GM18951 (cell line): ENCODE results near the gene ADCY2.
"Not testable (repeated sequence)": the region's sequence is repeated elsewhere in the genome, so short reads cannot be mapped to it uniquely, and the experiment has no call there.

Experiments
- POLR2A ChIP-seq: IDR thresholded peaks from 4 replicates; pipeline ENCODE4 v1.6.1; 2011; ENCODE audit warnings: mild to moderate bottlenecking; ENCODE audit not compliant: insufficient read length, insufficient read depth; ENCODE audit errors: extremely low read depth
- in situ Hi-C: fragments of 300-500 bp; cut with MboI; formaldehyde crosslinking; loops from one replicate; pipeline ENCODE4 v1.12.0; 2022; ENCODE audit warnings: low sequenced_read_pairs, mixed read lengths, inconsistent platforms; ENCODE audit not compliant: unreplicated experiment

Gene ADCY2

DNA sequence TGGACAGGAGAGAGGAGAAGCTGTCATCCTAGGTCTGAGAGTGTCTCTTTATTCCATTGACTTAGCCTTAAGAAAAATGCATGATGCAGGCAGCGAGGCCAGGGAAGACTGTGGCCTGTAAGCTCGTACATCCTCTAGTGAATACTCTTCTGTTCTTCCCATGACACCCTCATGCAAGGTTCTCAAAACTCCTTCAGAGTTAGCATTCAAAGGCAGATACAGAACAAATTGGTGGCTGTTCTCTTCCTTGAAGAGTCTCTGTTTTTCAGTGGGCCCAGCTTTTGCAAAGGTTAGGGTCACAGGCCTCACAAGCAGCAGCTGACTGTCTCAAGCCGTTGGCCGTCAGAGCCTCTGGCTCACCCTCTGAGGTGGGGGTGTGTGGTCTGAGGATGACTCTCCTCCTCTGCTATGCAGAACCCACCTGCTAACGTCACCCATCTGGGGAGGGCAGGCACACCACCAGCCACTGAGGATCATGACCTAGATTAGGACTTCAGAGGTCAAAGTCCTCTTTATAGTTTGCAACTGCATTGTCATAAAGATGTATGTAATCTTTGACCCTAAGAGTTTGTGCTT lies 15.1 kb downstream of the ADCY2 start:
- in situ Hi-C loops: no loop called here
- TF ChIP-seq POLR2A: no peak

DNA sequence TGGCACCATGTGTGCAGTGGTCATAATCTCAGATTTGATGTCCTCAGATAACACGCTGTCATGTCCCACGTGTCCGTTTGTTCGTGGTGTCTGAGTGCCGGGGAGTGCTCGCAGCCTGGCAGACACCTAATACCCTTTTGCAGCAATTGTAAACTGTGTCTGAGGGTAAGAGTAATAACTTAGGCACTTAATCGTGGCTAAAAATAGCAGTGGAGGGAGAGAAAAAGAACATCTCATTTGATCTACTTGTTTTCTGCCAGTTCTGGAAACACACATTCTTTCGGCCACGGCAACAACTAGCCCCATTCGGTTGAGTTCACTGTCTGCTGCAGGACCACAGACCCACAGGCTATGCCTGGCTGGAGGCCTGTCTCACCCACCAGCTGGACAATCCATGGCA lies 16.5 kb downstream of the ADCY2 start:
- no peak for TF ChIP-seq POLR2A

DNA sequence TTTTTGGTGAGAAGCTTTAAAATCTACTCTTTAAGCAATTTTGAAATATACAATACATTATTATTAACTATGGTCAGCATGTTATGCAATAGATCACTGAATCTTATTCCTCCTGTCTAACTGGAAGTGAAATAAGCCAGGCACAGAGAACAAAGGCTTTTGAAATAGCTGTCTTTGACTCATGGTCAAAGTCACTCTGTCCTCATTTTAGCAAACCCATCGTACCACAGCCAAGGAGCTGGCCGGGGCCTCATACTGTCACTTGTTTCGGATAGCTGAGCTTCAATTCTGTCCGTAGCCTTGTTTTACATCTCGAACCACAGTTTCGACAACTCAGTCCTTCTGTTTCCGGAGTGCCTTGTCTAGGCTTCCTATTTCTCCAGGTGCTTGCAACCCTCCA lies 19.2 kb downstream of the ADCY2 start:
- in situ Hi-C loops: no loop called here
- TF ChIP-seq POLR2A: no peak

More for the DNA sequence above, 16.5 kb downstream of the ADCY2 start:
- in situ Hi-C loops: no loop called here

DNA sequence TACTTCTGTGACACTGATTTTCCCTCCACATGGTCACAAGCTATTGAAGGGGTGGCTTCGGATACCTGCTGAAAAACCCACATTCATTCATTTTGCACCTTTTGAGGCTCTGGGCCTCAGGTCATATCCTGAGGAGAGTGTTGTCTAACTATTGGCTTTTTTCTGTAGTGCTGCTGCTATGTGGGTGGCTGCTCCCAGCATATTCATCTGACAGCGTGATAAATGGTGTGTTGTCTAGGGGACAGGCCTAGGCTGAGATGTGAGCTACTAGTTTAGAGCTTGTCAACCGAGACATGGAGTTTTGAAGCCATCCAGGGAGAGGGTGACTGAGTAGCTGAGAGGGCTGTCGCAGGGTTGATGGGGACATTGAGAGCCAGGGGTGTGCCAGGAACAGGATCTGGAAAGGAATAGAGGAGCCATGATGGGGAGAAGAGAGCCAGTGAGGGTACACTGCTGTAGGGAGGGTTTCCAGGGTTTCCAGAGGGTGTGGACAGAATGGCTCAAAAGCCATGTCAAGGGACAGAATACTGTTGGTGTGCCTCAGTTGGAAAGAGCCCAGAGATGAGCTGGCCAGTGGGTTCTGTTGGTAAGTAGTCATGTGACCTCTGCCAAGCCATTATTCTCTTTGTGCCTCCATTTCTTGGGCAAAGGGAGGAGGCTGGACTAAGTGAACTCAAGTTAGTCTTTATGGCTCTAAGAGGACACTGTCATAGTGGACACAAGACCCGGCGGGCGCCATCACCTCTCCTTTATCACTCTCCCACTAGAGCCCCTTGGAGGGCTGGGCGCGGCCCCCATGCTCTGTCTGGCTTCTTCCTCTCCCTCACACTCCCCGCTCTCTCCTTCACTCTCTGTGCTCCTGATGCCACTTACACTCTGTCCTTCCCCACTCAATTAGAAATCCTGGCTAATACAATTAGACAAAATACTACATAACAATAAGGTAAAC lies 19.9 kb downstream of the ADCY2 start:
- in situ Hi-C loops: no loop called here
- TF ChIP-seq POLR2A: no peak

DNA sequence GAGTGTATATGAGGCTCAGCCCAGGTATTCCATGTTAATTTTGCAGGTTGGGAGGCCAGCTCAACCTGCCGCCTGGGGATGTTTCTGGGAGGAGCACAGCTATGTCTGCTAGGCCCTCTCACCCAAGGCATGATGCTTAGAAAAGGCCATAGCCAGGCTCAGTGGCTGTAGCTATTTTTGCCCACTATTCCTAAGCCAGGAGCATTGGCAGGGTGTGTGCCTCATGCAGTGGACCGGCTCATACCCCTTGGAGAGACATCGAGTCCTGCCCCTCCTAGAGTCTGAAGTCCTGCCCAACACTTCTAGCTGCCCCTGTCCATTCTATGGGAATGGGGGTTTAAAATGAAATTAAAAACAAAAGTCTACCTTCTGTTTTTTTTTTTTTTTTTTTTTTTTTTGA lies 22.3 kb downstream of the ADCY2 start:
- TF ChIP-seq POLR2A: no peak
- in situ Hi-C loops: no loop called here

DNA sequence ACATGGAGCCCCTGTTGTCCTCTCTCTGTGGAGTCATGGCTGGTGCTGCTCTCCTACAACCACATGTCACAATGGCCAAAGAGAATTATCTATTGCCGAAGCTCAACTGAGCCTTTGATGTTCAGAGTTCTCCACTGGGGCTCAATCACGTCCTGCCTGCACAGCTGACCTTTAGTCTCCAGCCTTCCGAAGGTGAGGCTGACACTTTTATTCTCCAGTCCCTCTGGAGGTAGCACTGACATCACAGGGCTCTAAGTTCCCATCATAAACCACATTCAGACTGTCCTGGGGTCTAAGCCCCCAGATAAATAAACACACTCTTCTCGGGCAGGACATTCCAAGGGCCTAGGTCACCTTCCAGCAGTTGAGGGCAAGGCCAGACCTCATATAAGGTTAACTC lies 23.4 kb downstream of the ADCY2 start:
- in situ Hi-C loops: no loop called here

DNA sequence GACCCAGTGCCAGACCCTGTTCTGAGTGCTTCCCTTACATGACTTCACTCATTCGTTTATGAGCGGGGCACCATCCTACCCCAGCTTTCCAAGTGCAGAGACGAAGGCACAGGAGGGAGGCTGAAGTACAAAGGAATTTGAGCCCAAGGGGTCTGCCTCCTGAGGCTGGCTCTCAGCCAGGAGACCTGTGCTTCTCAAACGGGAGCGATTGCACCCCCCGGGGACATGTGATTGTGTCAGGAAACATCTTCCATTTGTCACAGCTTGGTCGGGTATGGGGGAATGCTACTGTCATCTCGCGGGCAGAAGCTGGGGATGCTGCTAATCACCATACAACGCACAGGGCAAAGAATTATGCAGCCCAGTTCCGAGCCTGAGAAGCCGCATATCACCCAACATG lies 23.9 kb downstream of the ADCY2 start:
- TF ChIP-seq POLR2A: no peak
- in situ Hi-C loops: no loop called here

More for the DNA sequence above, 23.4 kb downstream of the ADCY2 start:
- no peak for TF ChIP-seq POLR2A

DNA sequence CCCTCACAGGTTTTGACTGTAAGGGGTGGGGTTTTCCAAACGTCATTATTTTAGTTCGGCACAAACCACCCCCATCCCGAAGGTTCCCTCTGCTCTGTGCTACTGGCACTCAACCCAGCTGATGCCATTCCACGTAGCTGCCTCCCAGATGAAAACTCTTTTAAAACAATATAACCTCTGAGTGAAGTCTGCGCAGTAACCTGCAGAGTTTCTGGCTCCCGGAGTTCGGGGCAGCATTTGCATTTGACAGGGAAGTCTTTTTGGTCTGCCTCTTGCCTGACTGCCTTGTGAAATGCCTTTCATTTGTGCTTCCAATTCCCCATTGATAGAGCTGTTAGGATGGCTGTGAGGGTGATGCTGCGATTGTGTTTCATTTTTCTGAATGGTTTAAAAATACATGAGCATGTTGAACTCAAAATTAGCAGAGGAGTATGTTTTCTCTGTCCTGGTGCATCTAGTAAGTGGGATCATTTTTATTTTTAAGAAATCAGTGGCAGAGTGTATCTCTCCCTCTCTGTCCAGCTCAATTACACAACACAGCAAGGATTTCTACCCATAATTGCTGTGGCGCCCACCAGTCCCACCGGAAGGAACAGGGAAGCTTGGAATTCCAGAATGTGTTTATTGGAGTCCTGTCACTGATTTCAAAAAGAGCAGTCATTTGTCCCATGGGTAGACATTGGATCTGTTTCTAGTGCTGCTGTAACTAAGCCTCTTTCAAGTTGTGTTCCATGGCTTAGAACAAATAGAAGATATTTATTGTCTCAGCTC lies 24.8 kb downstream of the ADCY2 start:
- in situ Hi-C loops: no loop called here
- TF ChIP-seq POLR2A: no peak

DNA sequence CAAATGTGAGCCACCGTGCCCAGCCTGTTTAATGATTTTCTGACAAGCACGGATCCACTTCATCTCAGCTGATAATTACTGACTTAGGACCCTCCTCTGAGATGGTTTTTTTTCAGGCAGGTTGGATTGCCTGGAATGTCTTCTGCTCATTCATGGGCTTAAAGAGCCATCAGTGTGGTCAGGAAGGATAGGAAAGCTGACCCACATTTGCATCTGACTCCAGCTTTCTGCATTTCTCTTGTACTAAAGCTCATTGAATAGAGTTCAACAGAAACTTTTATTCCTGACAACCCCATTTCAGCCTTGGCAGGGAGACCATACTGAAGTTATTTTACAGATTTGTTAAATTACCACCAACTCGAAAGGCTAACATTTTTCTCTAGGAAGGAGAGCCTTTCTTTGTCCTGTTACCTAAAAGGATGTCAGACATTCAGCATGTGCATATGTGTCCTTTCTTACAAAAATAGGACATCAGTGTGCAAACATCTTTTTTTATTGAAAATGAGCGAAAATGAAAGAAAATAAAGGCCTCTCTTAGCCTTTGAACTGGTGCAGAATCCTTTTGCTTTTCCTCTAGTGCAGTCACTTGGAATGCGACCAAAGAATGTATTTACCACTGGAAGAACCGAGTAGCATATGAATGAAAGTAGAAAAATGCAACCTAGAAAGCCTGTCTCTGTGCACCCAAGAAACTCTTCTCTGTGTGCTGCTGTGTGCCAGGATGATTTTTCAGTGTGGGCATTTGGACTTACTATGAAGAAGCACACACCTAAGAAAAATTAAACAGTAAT lies 26.6 kb downstream of the ADCY2 start:
- in situ Hi-C loops: no loop called here
- no peak for TF ChIP-seq POLR2A

DNA sequence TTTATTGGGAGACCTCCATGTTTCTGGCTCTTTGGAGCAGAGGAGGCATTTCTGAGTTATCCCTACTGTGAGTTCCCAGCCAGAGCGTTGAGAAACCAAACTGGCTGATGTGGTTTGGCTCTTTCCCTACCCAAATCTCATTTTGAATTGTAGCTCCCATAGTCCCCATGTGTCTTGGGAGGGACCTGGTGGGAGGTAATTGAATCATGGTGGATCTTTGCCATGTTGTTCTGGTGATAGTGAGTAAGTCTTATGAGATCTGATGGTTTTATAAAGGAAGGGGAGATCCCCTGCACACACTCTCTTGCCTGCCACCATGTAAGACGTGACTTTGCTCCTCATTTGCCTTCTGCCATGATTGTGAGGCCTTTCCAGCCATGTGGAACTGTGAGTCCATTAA lies 27.3 kb downstream of the ADCY2 start:
- in situ Hi-C loops: not testable (repeated sequence)

DNA sequence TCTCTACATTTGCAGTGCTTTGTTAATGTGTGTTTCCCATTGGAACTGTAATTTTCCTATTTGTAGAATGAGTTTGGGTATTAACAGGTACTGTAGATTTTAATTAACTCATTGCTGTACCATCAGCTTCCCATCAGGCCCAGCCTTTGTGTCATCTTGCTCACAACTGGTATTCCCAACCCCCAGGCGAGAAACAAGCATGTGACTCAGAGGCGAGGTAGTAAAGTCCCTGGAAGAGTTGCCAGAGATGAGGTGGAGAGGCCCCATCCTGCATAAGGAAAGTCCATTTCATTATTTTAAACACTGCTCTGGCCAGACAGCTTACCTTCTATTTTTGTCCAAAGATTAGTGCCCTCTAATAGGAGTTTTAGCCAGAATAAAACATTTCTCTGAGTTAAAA lies 29.9 kb downstream of the ADCY2 start:
- in situ Hi-C loops: no loop called here
- no peak for TF ChIP-seq POLR2A

DNA sequence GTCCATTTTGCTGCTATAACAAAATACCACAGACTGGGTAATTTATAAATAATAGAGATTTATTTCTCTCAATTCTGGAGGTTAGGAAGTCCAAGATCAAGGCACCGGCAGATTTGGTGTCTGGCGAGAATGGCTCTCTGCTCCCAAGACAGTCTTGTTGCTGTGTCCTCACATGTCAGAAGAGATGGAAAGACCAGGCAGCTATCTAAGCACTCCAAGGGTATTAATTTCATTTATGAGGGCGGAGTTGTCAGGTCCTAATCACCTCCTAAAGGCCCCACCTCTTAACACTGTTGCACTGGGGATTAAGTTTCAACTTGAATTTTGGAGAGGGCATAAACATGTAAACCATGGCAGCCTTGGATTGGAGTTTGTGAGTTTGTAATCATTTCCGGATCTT lies 30.3 kb downstream of the ADCY2 start:
- in situ Hi-C loops: no loop called here
- no peak for TF ChIP-seq POLR2A

DNA sequence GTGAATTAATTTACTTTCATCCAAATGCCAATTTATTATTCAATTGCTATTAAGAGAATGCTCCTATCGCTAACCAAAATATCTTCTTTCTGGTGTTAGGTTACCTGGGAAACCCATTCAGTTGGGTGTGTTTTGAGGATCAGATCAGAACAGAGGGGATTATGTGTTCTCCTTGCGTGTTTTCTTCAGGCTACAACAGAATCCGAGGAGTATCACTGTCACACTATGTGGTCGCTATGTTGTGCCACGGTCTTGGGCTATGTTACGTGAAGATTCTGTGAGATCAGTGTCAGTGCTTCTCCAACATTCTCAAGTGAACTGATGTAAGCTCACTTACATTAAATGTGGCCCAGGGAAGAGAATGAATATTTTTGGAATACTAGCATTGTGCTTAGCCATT lies 39.0 kb downstream of the ADCY2 start:
- TF ChIP-seq POLR2A: no peak
- in situ Hi-C loops: no loop called here
